Neural crest cell (in vitro differentiated cells): ENCODE results near the gene RAPGEF1. TPM values are rescaled to one million over a fixed set of nuclear protein-coding genes. Genes with fewer than 3 reads are reported as not detected.
A peak's percentile ranks its signal among the peaks of the same experiment; 100 is the strongest.

Experiments used
- DNase-seq: peaks from one replicate; pipeline ENCODE4 v3.0.0; 2021; ENCODE audit warnings: low read depth, mixed read lengths, low spot score
- H3K27ac Mint-ChIP-seq: one replicate; pipeline ENCODE4 v1.8.0; 2021; ENCODE audit warnings: mild to moderate bottlenecking, mixed read lengths; ENCODE audit not compliant: unreplicated experiment
- H3K27me3 Mint-ChIP-seq: 2 replicates; pipeline ENCODE4 v1.8.0; 2021; ENCODE audit warnings: low read depth, mild to moderate bottlenecking, mixed read lengths
- H3K36me3 Mint-ChIP-seq: 2 replicates; pipeline ENCODE4 v1.8.0; 2021; ENCODE audit warnings: low read depth, mild to moderate bottlenecking, mixed read lengths
- H3K4me1 Mint-ChIP-seq: 2 replicates; pipeline ENCODE4 v1.8.0; 2021; ENCODE audit warnings: mixed read lengths
- H3K4me3 Mint-ChIP-seq: one replicate; pipeline ENCODE4 v1.8.0; 2021; ENCODE audit warnings: mild to moderate bottlenecking, mixed read lengths
- H3K9me3 Mint-ChIP-seq: 2 replicates; pipeline ENCODE4 v1.8.0; 2021; ENCODE audit warnings: mixed read lengths
- total RNA-seq: library from RNA; stranded (reverse); gene quantifications from 2 replicates; pipeline ENCODE4 v1.2.1, GENCODE V29; 2021
- TF ChIP-seq, protein P1 (sequence below): fragments of 200-600 bp; sonication (generic); conservative IDR thresholded peaks from 2 replicates; pipeline ENCODE4 v1.5.0; 2021; ENCODE audit warnings: antibody characterized with exemption, mild to moderate bottlenecking

The RAPGEF1 gene
- total RNA-seq, 1 donor from 2014 or later, result 68.1 TPM

DNA sequence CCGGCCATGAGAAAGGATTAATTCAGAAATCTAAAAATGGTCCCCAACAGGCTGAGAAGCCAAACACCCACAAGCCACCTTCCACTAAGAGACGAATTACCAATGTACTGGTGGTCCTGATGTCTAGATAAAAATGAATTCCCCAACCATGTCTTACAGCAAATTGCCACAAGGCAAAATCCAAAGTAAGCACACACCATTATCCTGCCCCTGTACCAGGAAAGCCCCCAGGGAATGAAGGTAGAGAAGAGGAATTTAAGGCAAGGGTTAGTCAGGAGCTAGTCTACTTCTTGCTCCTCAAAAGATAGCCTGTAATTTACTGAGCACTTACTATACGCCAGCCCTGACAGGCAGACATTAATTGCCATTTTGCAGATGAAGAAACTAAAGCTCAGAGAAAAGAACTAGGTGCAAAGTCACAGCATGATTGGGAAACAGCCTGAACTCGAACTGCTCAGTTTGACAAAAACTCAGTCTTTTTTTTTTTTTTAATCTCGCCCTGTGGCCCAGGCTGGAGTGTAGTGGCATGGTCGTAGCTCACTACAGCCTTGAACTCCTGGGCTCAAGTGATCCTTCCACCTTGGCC, 64.3 kb downstream of the RAPGEF1 start:
- Mint-ChIP-seq H3K4me3 (no peak overlapping the region), H3K4me1 (peaks cover 51% of the 10 kb centered on the region), H3K36me3 (no peaks in the 10 kb centered on the region), H3K27ac (no peak overlapping the region), H3K9me3 (no peaks in the 10 kb centered on the region), H3K27me3 (no peaks in the 10 kb centered on the region)
- no peak for DNase-seq
- TF ChIP-seq, protein P1, sequence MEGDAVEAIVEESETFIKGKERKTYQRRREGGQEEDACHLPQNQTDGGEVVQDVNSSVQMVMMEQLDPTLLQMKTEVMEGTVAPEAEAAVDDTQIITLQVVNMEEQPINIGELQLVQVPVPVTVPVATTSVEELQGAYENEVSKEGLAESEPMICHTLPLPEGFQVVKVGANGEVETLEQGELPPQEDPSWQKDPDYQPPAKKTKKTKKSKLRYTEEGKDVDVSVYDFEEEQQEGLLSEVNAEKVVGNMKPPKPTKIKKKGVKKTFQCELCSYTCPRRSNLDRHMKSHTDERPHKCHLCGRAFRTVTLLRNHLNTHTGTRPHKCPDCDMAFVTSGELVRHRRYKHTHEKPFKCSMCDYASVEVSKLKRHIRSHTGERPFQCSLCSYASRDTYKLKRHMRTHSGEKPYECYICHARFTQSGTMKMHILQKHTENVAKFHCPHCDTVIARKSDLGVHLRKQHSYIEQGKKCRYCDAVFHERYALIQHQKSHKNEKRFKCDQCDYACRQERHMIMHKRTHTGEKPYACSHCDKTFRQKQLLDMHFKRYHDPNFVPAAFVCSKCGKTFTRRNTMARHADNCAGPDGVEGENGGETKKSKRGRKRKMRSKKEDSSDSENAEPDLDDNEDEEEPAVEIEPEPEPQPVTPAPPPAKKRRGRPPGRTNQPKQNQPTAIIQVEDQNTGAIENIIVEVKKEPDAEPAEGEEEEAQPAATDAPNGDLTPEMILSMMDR, result no peak

DNA sequence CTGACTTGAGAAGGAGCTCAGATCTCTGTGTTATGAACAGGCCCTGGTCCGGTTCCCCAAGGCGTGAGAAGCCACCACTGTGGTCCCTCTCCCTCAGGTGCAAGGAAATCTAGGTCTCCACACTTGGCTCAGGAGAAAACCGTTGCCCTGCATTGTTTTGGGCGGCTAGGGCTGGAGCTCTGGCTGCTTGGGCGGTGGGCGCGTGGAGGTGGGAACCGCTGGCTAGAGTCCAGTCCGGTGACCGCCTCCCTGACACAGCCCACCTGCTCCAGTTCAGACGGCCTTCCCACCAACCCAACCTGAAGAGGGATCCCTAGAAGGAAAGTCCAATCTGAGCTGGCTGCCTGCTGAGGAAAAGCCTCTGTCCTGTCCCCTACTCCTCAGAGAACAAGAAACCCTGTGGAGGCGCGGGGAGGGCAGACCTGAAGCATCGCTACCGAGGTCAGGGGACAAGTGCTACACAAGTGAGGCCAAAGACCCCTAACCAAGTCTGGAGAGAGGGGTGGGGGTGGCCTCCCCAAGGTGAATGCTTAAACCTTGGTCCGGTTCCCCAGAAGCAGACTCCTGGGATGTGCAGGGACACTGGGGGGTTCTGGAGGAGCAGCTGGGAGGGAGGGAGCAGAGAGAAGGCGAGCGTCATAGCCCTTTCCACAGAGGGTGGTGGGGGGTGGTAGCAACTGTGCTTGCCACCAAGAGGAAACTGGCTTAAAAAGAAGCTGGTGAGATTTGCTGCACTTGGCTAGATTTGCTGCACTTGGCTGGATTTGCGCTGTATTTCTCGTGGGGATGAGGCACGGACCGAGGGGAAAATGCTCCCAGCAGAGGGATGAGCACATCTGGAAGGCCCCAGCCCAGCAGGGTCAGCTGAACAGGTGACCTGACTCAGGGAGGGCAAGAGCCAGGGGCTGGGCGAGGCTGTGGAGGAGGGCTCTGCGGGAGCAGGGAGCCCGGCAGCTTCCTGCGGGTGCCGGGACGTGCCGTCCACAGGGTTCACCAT, 65.2 kb downstream of the RAPGEF1 start:
- no peaks in the 10 kb centered on the region for H3K9me3 Mint-ChIP-seq
- H3K4me1 Mint-ChIP-seq, result peaks cover 49% of the 10 kb centered on the region
- H3K36me3 Mint-ChIP-seq, result no peaks in the 10 kb centered on the region
- TF ChIP-seq, protein P1, result no peak
- no peak overlapping the region for H3K4me3 Mint-ChIP-seq
- H3K27ac Mint-ChIP-seq, result peak overlapping the region; percentile 23
- no peak for DNase-seq
- H3K27me3 Mint-ChIP-seq, result no peaks in the 10 kb centered on the region

DNA sequence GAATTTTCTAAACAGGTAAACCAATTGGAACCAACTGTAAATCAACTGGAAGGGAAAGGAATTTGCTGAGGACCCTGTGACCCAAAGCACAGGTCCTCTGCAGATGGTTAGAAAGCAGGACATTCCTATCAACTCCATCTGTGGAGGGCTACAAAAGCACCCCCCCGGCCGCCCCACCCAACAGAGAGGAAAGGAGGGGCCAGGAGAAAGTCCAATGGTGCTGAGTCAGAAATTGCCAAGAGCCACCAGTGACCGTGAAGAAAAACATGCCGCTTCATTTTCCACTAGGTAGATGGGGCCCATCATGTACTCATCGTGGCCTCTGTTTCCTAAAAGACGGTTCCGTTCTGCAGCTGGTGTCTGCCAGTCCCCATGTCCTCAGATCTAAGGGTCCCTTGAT, 66.3 kb downstream of the RAPGEF1 start:
- H3K9me3 Mint-ChIP-seq, result no peaks in the 10 kb centered on the region
- H3K27me3 Mint-ChIP-seq, result no peaks in the 10 kb centered on the region
- H3K4me3 Mint-ChIP-seq, result no peak overlapping the region
- peaks cover 47% of the 10 kb centered on the region for H3K4me1 Mint-ChIP-seq
- DNase-seq, result no peak
- no peak overlapping the region for H3K27ac Mint-ChIP-seq
- no peaks in the 10 kb centered on the region for H3K36me3 Mint-ChIP-seq
- TF ChIP-seq, protein P1, result no peak

DNA sequence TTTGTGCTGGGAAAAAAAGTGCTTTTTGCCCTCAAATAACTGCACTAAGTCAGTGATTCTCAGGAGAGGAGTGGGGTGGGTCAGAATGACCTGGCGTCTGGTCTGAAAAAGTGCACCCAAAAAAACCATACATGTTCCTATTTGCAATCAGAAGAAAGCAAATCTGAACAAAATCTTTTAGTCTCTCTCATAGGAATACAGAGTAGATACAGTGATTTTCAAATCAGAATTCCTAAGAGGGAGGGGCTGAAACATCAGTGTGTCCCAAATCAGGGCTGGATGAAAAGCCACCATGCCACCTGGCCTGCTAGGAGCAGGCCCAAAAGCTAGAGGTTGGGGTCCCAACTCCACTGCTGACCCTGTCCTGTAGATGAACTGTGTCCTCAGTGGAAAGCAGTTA, 66.8 kb downstream of the RAPGEF1 start:
- no peaks in the 10 kb centered on the region for H3K9me3 Mint-ChIP-seq
- TF ChIP-seq, protein P1, result no peak
- H3K27ac Mint-ChIP-seq, result no peak overlapping the region
- H3K4me1 Mint-ChIP-seq, result peaks cover 43% of the 10 kb centered on the region
- H3K36me3 Mint-ChIP-seq, result no peaks in the 10 kb centered on the region
- H3K27me3 Mint-ChIP-seq, result no peaks in the 10 kb centered on the region
- no peak for DNase-seq
- H3K4me3 Mint-ChIP-seq, result no peak overlapping the region

DNA sequence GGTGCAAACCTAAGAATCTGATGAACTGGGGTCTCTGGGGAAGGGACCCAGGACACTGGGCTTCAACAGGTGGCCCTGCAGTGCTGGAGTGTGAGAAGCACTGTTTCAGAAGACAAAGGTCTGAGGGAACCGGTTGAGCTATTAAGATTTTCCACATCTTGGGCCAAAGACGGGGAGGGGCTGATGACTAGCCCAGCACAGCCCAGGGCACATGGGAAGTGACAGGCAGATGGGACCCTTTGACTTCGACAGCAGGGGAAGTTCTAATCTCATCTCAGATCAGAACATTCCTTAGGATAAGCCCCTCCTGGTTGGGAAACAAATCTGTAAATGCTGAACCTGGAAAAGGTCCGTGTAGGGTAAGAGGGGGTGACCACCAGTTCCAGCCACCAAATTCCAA, 67.4 kb downstream of the RAPGEF1 start:
- Mint-ChIP-seq H3K36me3 (no peaks in the 10 kb centered on the region), H3K4me3 (no peak overlapping the region), H3K27me3 (no peaks in the 10 kb centered on the region), H3K27ac (no peak overlapping the region), H3K9me3 (no peaks in the 10 kb centered on the region), H3K4me1 (peaks cover 40% of the 10 kb centered on the region)
- TF ChIP-seq, protein P1, result no peak
- DNase-seq, result no peak
